ENCODE data around the gene PIGA. TPM values are rescaled to one million over a fixed set of nuclear protein-coding genes. Genes with fewer than 3 reads are reported as not detected.

The PIGA gene, protein sequence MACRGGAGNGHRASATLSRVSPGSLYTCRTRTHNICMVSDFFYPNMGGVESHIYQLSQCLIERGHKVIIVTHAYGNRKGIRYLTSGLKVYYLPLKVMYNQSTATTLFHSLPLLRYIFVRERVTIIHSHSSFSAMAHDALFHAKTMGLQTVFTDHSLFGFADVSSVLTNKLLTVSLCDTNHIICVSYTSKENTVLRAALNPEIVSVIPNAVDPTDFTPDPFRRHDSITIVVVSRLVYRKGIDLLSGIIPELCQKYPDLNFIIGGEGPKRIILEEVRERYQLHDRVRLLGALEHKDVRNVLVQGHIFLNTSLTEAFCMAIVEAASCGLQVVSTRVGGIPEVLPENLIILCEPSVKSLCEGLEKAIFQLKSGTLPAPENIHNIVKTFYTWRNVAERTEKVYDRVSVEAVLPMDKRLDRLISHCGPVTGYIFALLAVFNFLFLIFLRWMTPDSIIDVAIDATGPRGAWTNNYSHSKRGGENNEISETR
- total RNA-seq (2021) (10.6 to 11.3 TPM (median 11.2 TPM) in 3 replicates), Bru-seq, nascent RNA (percentile 84 among the genes with signal in this experiment)
- long read RNA-seq, experiment 1, transcript PIGA-201 (6 exons, 3,652 nt): major isoform, 10 of 30 reads
- long read RNA-seq, experiment 1, transcript PIGA-210 (6 exons, 854 nt): minor isoform, 6 of 30 reads
- long read RNA-seq, experiment 1, partial matches to known transcripts: 6 of 30 reads
- long read RNA-seq, experiment 1, other reads (novel, unspliced or antisense): 5 of 30 reads
- long read RNA-seq, experiment 2, partial matches to known transcripts: 6 of 7 reads
- long read RNA-seq, experiment 2, other reads (novel, unspliced or antisense): 1 of 7 reads
- long read RNA-seq, experiment 3, partial matches to known transcripts: 1 of 5 reads
- long read RNA-seq, experiment 3, other reads (novel, unspliced or antisense): 3 of 5 reads

- peak; percentile 65; the same call in 1 of the 2 replicates for TF ChIP-seq CREM (CRISPR knock-in tag; IDR thresholded peaks at IDR 0.05)
- TF ChIP-seq, protein P1, sequence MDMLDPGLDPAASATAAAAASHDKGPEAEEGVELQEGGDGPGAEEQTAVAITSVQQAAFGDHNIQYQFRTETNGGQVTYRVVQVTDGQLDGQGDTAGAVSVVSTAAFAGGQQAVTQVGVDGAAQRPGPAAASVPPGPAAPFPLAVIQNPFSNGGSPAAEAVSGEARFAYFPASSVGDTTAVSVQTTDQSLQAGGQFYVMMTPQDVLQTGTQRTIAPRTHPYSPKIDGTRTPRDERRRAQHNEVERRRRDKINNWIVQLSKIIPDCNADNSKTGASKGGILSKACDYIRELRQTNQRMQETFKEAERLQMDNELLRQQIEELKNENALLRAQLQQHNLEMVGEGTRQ (CRISPR knock-in tag; IDR thresholded peaks at IDR 0.05): peak; percentile 52
- TF ChIP-seq NFYB (CRISPR knock-in tag; conservative IDR thresholded peaks at IDR 0.05; ENCODE audit: low read depth): peak; percentile 77
- TF ChIP-seq, protein P2, sequence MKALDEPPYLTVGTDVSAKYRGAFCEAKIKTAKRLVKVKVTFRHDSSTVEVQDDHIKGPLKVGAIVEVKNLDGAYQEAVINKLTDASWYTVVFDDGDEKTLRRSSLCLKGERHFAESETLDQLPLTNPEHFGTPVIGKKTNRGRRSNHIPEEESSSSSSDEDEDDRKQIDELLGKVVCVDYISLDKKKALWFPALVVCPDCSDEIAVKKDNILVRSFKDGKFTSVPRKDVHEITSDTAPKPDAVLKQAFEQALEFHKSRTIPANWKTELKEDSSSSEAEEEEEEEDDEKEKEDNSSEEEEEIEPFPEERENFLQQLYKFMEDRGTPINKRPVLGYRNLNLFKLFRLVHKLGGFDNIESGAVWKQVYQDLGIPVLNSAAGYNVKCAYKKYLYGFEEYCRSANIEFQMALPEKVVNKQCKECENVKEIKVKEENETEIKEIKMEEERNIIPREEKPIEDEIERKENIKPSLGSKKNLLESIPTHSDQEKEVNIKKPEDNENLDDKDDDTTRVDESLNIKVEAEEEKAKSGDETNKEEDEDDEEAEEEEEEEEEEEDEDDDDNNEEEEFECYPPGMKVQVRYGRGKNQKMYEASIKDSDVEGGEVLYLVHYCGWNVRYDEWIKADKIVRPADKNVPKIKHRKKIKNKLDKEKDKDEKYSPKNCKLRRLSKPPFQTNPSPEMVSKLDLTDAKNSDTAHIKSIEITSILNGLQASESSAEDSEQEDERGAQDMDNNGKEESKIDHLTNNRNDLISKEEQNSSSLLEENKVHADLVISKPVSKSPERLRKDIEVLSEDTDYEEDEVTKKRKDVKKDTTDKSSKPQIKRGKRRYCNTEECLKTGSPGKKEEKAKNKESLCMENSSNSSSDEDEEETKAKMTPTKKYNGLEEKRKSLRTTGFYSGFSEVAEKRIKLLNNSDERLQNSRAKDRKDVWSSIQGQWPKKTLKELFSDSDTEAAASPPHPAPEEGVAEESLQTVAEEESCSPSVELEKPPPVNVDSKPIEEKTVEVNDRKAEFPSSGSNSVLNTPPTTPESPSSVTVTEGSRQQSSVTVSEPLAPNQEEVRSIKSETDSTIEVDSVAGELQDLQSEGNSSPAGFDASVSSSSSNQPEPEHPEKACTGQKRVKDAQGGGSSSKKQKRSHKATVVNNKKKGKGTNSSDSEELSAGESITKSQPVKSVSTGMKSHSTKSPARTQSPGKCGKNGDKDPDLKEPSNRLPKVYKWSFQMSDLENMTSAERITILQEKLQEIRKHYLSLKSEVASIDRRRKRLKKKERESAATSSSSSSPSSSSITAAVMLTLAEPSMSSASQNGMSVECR (CRISPR knock-in tag; IDR thresholded peaks at IDR 0.05; ENCODE audit: borderline replicate concordance): 0 out of 2 replicates have a peak, but pooled peaks have one; percentile 39
- TF ChIP-seq MYBL2 (CRISPR knock-in tag; IDR thresholded peaks at IDR 0.05): no peak
- TF ChIP-seq FOXJ3 (CRISPR knock-in tag; IDR thresholded peaks at IDR 0.05; ENCODE audit: borderline replicate concordance): no peak
- TF ChIP-seq MAX (CRISPR knock-in tag; IDR thresholded peaks at IDR 0.05): 0 out of 2 replicates have a peak, but pooled peaks have one; percentile 22
- TF ChIP-seq TEAD1 (CRISPR knock-in tag; IDR thresholded peaks at IDR 0.05): 0 out of 2 replicates have a peak, but pooled peaks have one; percentile 22
- TF ChIP-seq NR2C2 (CRISPR knock-in tag; IDR thresholded peaks at IDR 0.05): no peak
- H3K27me3 Mint-ChIP-seq (ENCODE audit: low read depth): peaks cover 8% of the 10 kb centered on the region; the same call in 1 of the 2 replicates
- no peaks in the 10 kb centered on the region for H3K9me3 Mint-ChIP-seq
- peak within 1 kb of the TSS; percentile 93 for H3K27ac Mint-ChIP-seq
- POLR2A ChIA-PET: no interaction called here
- peak; percentile 88 for DNase-seq (ENCODE audit: low spot score)
- CTCF ChIA-PET: no interaction called here
- H3K4me1 Mint-ChIP-seq: peaks cover 9% of the 10 kb centered on the region; the same call in 1 of the 2 replicates
- peak within 1 kb of the TSS; percentile 91 for H3K4me3 Mint-ChIP-seq
- peak; percentile 99 for ATAC-seq
- H3K36me3 Mint-ChIP-seq: peaks cover 3% of the 10 kb centered on the region; the same call in 1 of the 2 replicates
Measured at GRCh38 chrX:15335135-15336022, at the start of gene PIGA. TSS of gene PIGA (minus strand) at chrX:15335523. CDS start at chrX:15331930, 3,593 bp downstream.

GRCh38 chrX:15384304-15384703 lies 49.0 kb upstream of the PIGA start, which contains the start of gene VEGFD:
TSS of gene VEGFD (minus strand) at chrX:15384413. CDS start at chrX:15383946, 467 bp downstream.
- peaks cover 24% of the 10 kb centered on the region for H3K4me1 Mint-ChIP-seq
- H3K4me3 Mint-ChIP-seq: no peak within 1 kb of the TSS
- no peaks in the 10 kb centered on the region; the same call in 1 of the 2 replicates for H3K36me3 Mint-ChIP-seq
- no peaks in the 10 kb centered on the region for H3K9me3 Mint-ChIP-seq
- DNase-seq (ENCODE audit: low spot score) (no peak), ATAC-seq (no peak; the same call in 1 of the 2 replicates)
- no peak within 1 kb of the TSS for H3K27ac Mint-ChIP-seq
- H3K27me3 Mint-ChIP-seq (ENCODE audit: low read depth): no peaks in the 10 kb centered on the region
- CTCF ChIA-PET: interaction anchor here (1.1 to 4.0 kb wide), 2 partner anchors 81 to 94 kb away, joined by 3 to 31 read pairs; no protein-coding TSS in a partner anchor
- POLR2A ChIA-PET: no interaction called here
- TF ChIP-seq ATF1 (CRISPR knock-in tag; IDR thresholded peaks at IDR 0.05) (no peak), NFATC4 (CRISPR knock-in tag; IDR thresholded peaks at IDR 0.05) (no peak), ZNF232 (CRISPR knock-in tag; IDR thresholded peaks at IDR 0.05) (no peak), NFYB (CRISPR knock-in tag; conservative IDR thresholded peaks at IDR 0.05; ENCODE audit: low read depth) (no peak), FOXP1 (CRISPR knock-in tag; IDR thresholded peaks at IDR 0.05; ENCODE audit: borderline replicate concordance) (no peak)

Measured in WTC11 (cell line).